Sigmoid colon (tissue), 7 donors: ENCODE measurements around the gene KMT2E. TPM values are rescaled to one million over a fixed set of nuclear protein-coding genes. Genes with fewer than 3 reads are reported as not detected.

ENCODE experiments used
- DNase-seq: peaks from one replicate; pipeline ENCODE4 v3.0.0-alpha.2; 2019
- H3K27ac ChIP-seq, 4 donors: fragments of 200-600 bp; sonication (generic); one replicate each; pipeline ENCODE4 v1.5.1; 2016 to 2019; ENCODE audit warnings: mild to moderate bottlenecking in 1 of 4
- H3K27me3 ChIP-seq, 3 donors: fragments of 200-600 bp; sonication (generic); one replicate each; pipeline ENCODE4 v1.5.1; 2019; ENCODE audit warnings: mild to moderate bottlenecking in 1 of 3
- H3K36me3 ChIP-seq, 4 donors: fragments of 200-600 bp; sonication (generic); one replicate each; pipeline ENCODE4 v1.5.1; 2016 to 2019
- H3K4me1 ChIP-seq, 4 donors: fragments of 200-600 bp; sonication (generic); one replicate each; pipeline ENCODE4 v1.5.1; 2017 to 2019
- H3K4me3 ChIP-seq, 4 donors: fragments of 200-600 bp; sonication (generic); one replicate each; pipeline ENCODE4 v1.5.1; 2017 to 2019; ENCODE audit warnings: mild to moderate bottlenecking in 2 of 4, moderate library complexity in 1 of 4
- H3K9me3 ChIP-seq, 4 donors: fragments of 200-600 bp in 3 of 4; sonication (generic) in 3 of 4; one replicate each; pipeline versions ENCODE4 v1.5.1 to v1.6.1; 2013 to 2019
- CTCF ChIP-seq, 4 experiments: fragments of 450-650 bp in 3 of 4; fragments of 200-600 bp in 1 of 4; IDR thresholded peaks; one replicate each; pipeline ENCODE4 v1.5.1; 2016 to 2019; ENCODE audit warnings: antibody characterized with exemption in 4 of 4, mild to moderate bottlenecking in 3 of 4, moderate library complexity in 2 of 4
- EP300 ChIP-seq, 4 donors: sonication (generic); formaldehyde crosslinking; IDR thresholded peaks; one replicate each; pipeline ENCODE4 v1.6.1; 2017; ENCODE audit warnings: antibody characterized with exemption in 4 of 4
- POLR2A ChIP-seq, 2 donors: fragments of 450-650 bp; IDR thresholded peaks; one replicate each; pipeline ENCODE4 v1.6.1; 2016; ENCODE audit warnings: antibody characterized with exemption in 2 of 2, mild to moderate bottlenecking in 2 of 2, moderate library complexity in 2 of 2
- POLR2AphosphoS5 ChIP-seq, 4 donors: sonication (generic); formaldehyde crosslinking; IDR thresholded peaks; one replicate each; pipeline ENCODE4 v1.6.1; 2017; ENCODE audit warnings: antibody characterized with exemption in 4 of 4
- WGBS, 2 donors: extraction: QIAGEN DNeasy Blood & Tissue Kit; methylation state at CpG; one replicate each; pipeline ENCODE4 v1.1.7; 2013; 5-methylcytosine and 5-hydroxymethylcytosine counted together
- intact Hi-C: fragments of 100-400 bp; cut with DNase I; formaldehyde crosslinking; loops from one replicate; pipeline ENCODE4 v1.15.1; 2023
- polyA plus RNA-seq, 3 donors: library from polyadenylated mRNA; stranded (reverse); fragments of 200-250 nt; gene quantifications; one replicate each; pipeline ENCODE4 v1.2.3, GENCODE V29; 2013
- total RNA-seq, 4 donors: library from RNA; depleted of rRNA; stranded (reverse); fragments of >200 nt; gene quantifications; one replicate each; pipeline ENCODE4 v1.1.0, GENCODE V29; 2016
- donor health status: healthy with polysubstance abuse.
- donor health status: Bipolar disorder and iron deficiency.
- donor health status: healthy.

The KMT2E gene
- total and polyA plus RNA-seq, 7 donors = 20.6 to 109 (median 84.7) TPM

GRCh38 chr7:105019269-105019668 is 5.3 kb downstream of the KMT2E start:
- intact Hi-C loops = loop anchor here (5.0 kb wide), 1 partner anchor 33 kb away; no protein-coding TSS in a partner anchor
- H3K27me3 ChIP-seq = no peaks in the 10 kb centered on the region
- DNase-seq = no peak
- TF ChIP-seq EP300 (IDR thresholded peaks at IDR 0.05) (no peak), POLR2A (IDR thresholded peaks at IDR 0.05) (no peak), CTCF (IDR thresholded peaks at IDR 0.05) (no peak), POLR2AphosphoS5 (IDR thresholded peaks at IDR 0.05) (no peak)
- no peaks in the 10 kb centered on the region for H3K36me3 ChIP-seq
- H3K9me3 ChIP-seq = no peaks in the 10 kb centered on the region
- H3K4me1 ChIP-seq = peaks cover 0 to 83% (median 76%) of the 10 kb centered on the region in 4 donors
- H3K27ac ChIP-seq = peak overlapping the region in 2 of 4 donors; percentile 6 to 40
- WGBS, 2 donors = 15 to 36% methylated on average over 3 of the region's 3 CpGs
- peak overlapping the region in 1 of 4 donors; percentile 1 for H3K4me3 ChIP-seq

GRCh38 chr7:105020926-105021325 is 6.9 kb downstream of the KMT2E start:
- H3K27ac ChIP-seq = peak overlapping the region in 3 of 4 donors; percentile 6 to 40 (median 27)
- no peak overlapping the region for H3K4me3 ChIP-seq
- 41 to 51% methylated on average over 3 of the region's 3 CpGs for WGBS, 2 donors
- DNase-seq = no peak
- intact Hi-C loops = no loop called here
- H3K36me3 ChIP-seq = no peaks in the 10 kb centered on the region
- H3K4me1 ChIP-seq = peaks cover 0 to 99% (median 88%) of the 10 kb centered on the region in 4 donors
- TF ChIP-seq POLR2AphosphoS5 (IDR thresholded peaks at IDR 0.05) (no peak), CTCF (IDR thresholded peaks at IDR 0.05) (no peak), EP300 (IDR thresholded peaks at IDR 0.05) (no peak), POLR2A (IDR thresholded peaks at IDR 0.05) (no peak)
- no peaks in the 10 kb centered on the region for H3K27me3 ChIP-seq
- no peaks in the 10 kb centered on the region for H3K9me3 ChIP-seq

- H3K27ac ChIP-seq = peak overlapping the region in 2 of 4 donors; percentile 27 to 40
- peaks cover 0 to 99% (median 88%) of the 10 kb centered on the region in 4 donors for H3K4me1 ChIP-seq
- intact Hi-C loops = no loop called here
Measured at GRCh38 chr7:105021352-105021751, 7.3 kb downstream of the KMT2E start.

GRCh38 chr7:105021967-105022366 is 8.0 kb downstream of the KMT2E start:
- WGBS, 2 donors = 69 to 76% methylated on average over 3 of the region's 3 CpGs
- TF ChIP-seq CTCF (IDR thresholded peaks at IDR 0.05) = no peak
- no peak for TF ChIP-seq EP300 (IDR thresholded peaks at IDR 0.05)
- no peak for TF ChIP-seq POLR2A (IDR thresholded peaks at IDR 0.05)
- no peak for TF ChIP-seq POLR2AphosphoS5 (IDR thresholded peaks at IDR 0.05)
- intact Hi-C loops = no loop called here
- no peaks in the 10 kb centered on the region for H3K36me3 ChIP-seq
- H3K27ac ChIP-seq = peak overlapping the region in 1 of 4 donors; percentile 40
- H3K9me3 ChIP-seq = no peaks in the 10 kb centered on the region
- DNase-seq = no peak
- H3K27me3 ChIP-seq = no peaks in the 10 kb centered on the region
- no peak overlapping the region for H3K4me3 ChIP-seq
- H3K4me1 ChIP-seq = peaks cover 0 to 99% (median 87%) of the 10 kb centered on the region in 4 donors

More at GRCh38 chr7:105021352-105021751, 7.3 kb downstream of the KMT2E start:
- no peak for DNase-seq
- Histone ChIP-seq H3K9me3 (no peaks in the 10 kb centered on the region), H3K36me3 (no peaks in the 10 kb centered on the region), H3K27me3 (no peaks in the 10 kb centered on the region), H3K4me3 (no peak overlapping the region)
- 37 to 63% methylated on average over 3 of the region's 3 CpGs for WGBS, 2 donors
- TF ChIP-seq CTCF (IDR thresholded peaks at IDR 0.05) (no peak), EP300 (IDR thresholded peaks at IDR 0.05) (no peak), POLR2AphosphoS5 (IDR thresholded peaks at IDR 0.05) (no peak), POLR2A (IDR thresholded peaks at IDR 0.05) (no peak)

GRCh38 chr7:105022458-105022857 is 8.5 kb downstream of the KMT2E start:
- TF ChIP-seq EP300 (IDR thresholded peaks at IDR 0.05) = no peak
- no peak for TF ChIP-seq POLR2A (IDR thresholded peaks at IDR 0.05)
- TF ChIP-seq CTCF (IDR thresholded peaks at IDR 0.05) = no peak
- TF ChIP-seq POLR2AphosphoS5 (IDR thresholded peaks at IDR 0.05) = no peak
- peaks cover 0 to 99% (median 88%) of the 10 kb centered on the region in 4 donors for H3K4me1 ChIP-seq
- H3K27me3 ChIP-seq = no peaks in the 10 kb centered on the region
- intact Hi-C loops = no loop called here
- no peaks in the 10 kb centered on the region for H3K36me3 ChIP-seq
- no peak overlapping the region for H3K4me3 ChIP-seq
- no peaks in the 10 kb centered on the region for H3K9me3 ChIP-seq
- peak overlapping the region in 1 of 4 donors; percentile 40 for H3K27ac ChIP-seq
- DNase-seq = no peak
- WGBS, 2 donors = 60 to 62% methylated on average over 4 of the region's 4 CpGs
